Neutrophil (primary cell): ENCODE measurements around the gene RNF141.

Experiments used
- H3K27ac ChIP-seq: fragments of 200-600 bp; sonication (generic); 2 replicates; pipeline ENCODE4 v1.5.1; 2016; ENCODE audit warnings: mild to moderate bottlenecking, moderate library complexity
- H3K27me3 ChIP-seq: fragments of 200-600 bp; sonication (generic); 2 replicates; pipeline ENCODE4 v1.6.0; 2016; ENCODE audit warnings: mild to moderate bottlenecking
- H3K36me3 ChIP-seq: fragments of 200-600 bp; sonication (generic); 2 replicates; pipeline ENCODE4 v1.5.1; 2017
- H3K4me1 ChIP-seq, 2 experiments: fragments of 200-600 bp in 1 of 2; sonication (generic) in 1 of 2; 1 replicate in 1 of 2; 2 replicates in 1 of 2; pipeline versions ENCODE4 v1.5.1 to v1.6.1; 2013 to 2016; ENCODE audit warnings: low read depth in 1 of 2, low read length in 1 of 2, mild to moderate bottlenecking in 1 of 2, moderate library complexity in 1 of 2; ENCODE audit not compliant: control insufficient read depth in 1 of 2, insufficient read depth in 1 of 2
- H3K4me3 ChIP-seq, 2 experiments: fragments of 200-600 bp in 1 of 2; sonication (generic) in 1 of 2; 1 replicate in 1 of 2; 2 replicates in 1 of 2; pipeline ENCODE4 v1.5.1; 2013 to 2016; ENCODE audit warnings: low read depth in 1 of 2, low read length in 1 of 2, mild to moderate bottlenecking in 1 of 2, moderate library complexity in 1 of 2
- H3K9me3 ChIP-seq: fragments of 200-600 bp; sonication (generic); 2 replicates; pipeline ENCODE4 v1.5.1; 2016
- CTCF ChIP-seq: fragments of 200-600 bp; sonication (generic); IDR thresholded peaks from 2 replicates; pipeline ENCODE4 v1.5.1; 2016; ENCODE audit warnings: antibody characterized with exemption

RNF141 gene

GRCh38 chr11:10540915-10541560 is at the start of gene RNF141:
TSS of gene RNF141 (minus strand) at chr11:10541187. CDS start at chr11:10534158, 7,029 bp downstream.
- H3K9me3 ChIP-seq, result no peaks in the 10 kb centered on the region
- H3K4me1 ChIP-seq, result peaks cover 48 to 60% of the 10 kb centered on the region in 2 experiments
- H3K27me3 ChIP-seq, result no peaks in the 10 kb centered on the region
- peak within 1 kb of the TSS; percentile 94 for H3K27ac ChIP-seq
- peak within 1 kb of the TSS; percentile 81 to 85 for H3K4me3 ChIP-seq
- TF ChIP-seq CTCF, result peak; percentile 94
- no peaks in the 10 kb centered on the region for H3K36me3 ChIP-seq

GRCh38 chr11:10590218-10590915 is 49.4 kb upstream of the RNF141 start:
- H3K9me3 ChIP-seq, result no peaks in the 10 kb centered on the region
- H3K27me3 ChIP-seq, result no peaks in the 10 kb centered on the region
- peak overlapping the region; percentile 55 for H3K27ac ChIP-seq
- H3K4me3 ChIP-seq, result no peak overlapping the region
- H3K36me3 ChIP-seq, result peaks cover 56% of the 10 kb centered on the region
- no peak for TF ChIP-seq CTCF
- peaks cover 27 to 45% of the 10 kb centered on the region in 2 experiments for H3K4me1 ChIP-seq

GRCh38 chr11:10588904-10589303 is 47.9 kb upstream of the RNF141 start:
- H3K36me3 ChIP-seq, result peaks cover 54% of the 10 kb centered on the region
- H3K27ac ChIP-seq, result peak overlapping the region; percentile 50
- H3K9me3 ChIP-seq, result no peaks in the 10 kb centered on the region
- H3K4me1 ChIP-seq, result peaks cover 31 to 56% of the 10 kb centered on the region in 2 experiments
- no peaks in the 10 kb centered on the region for H3K27me3 ChIP-seq
- no peak for TF ChIP-seq CTCF
- no peak overlapping the region for H3K4me3 ChIP-seq

- H3K27me3 ChIP-seq, result no peaks in the 10 kb centered on the region
- no peak overlapping the region for H3K4me3 ChIP-seq
- no peak for TF ChIP-seq CTCF
- no peaks in the 10 kb centered on the region for H3K9me3 ChIP-seq
- H3K4me1 ChIP-seq, result peaks cover 37 to 59% of the 10 kb centered on the region in 2 experiments
- peaks cover 45% of the 10 kb centered on the region for H3K36me3 ChIP-seq
- H3K27ac ChIP-seq, result no peak overlapping the region
Measured at GRCh38 chr11:10587995-10588394, 47.0 kb upstream of the RNF141 start.

GRCh38 chr11:10587388-10587787 is 46.4 kb upstream of the RNF141 start:
- no peak for TF ChIP-seq CTCF
- no peaks in the 10 kb centered on the region for H3K9me3 ChIP-seq
- no peak overlapping the region for H3K4me3 ChIP-seq
- no peaks in the 10 kb centered on the region for H3K27me3 ChIP-seq
- H3K36me3 ChIP-seq, result peaks cover 44% of the 10 kb centered on the region
- H3K4me1 ChIP-seq, result peaks cover 37 to 59% of the 10 kb centered on the region in 2 experiments
- H3K27ac ChIP-seq, result no peak overlapping the region
